Esophagus muscularis mucosa (tissue), 4 donors: ENCODE data around the gene DPH2. TPM values are rescaled to one million over a fixed set of nuclear protein-coding genes. Genes with fewer than 3 reads are reported as not detected.
A peak's percentile ranks its signal among the peaks of the same experiment; 100 is the strongest.

ENCODE experiments used
- DNase-seq: peaks from one replicate; pipeline ENCODE4 v3.0.0-alpha.2; 2017; ENCODE audit errors: extremely low spot score
- H3K27ac ChIP-seq, 4 donors: fragments of 200-600 bp; sonication (generic); replicated peaks in 1 of 4; 1 replicate in 3 of 4; 2 replicates in 1 of 4; pipeline ENCODE4 v1.5.1; 2016 to 2019; ENCODE audit warnings: mild to moderate bottlenecking in 1 of 4
- H3K27me3 ChIP-seq, 4 donors: fragments of 200-600 bp; sonication (generic); one replicate each; pipeline versions ENCODE4 v1.5.1 to v1.6.0; 2016 to 2019
- H3K36me3 ChIP-seq, 4 donors: fragments of 200-600 bp; sonication (generic); one replicate each; pipeline ENCODE4 v1.5.1; 2016 to 2019
- H3K4me1 ChIP-seq, 4 donors: fragments of 200-600 bp; sonication (generic); one replicate each; pipeline ENCODE4 v1.5.1; 2016 to 2019
- H3K4me3 ChIP-seq, 4 donors: fragments of 200-600 bp; sonication (generic); 1 replicate in 2 of 4; 2 replicates in 2 of 4; pipeline ENCODE4 v1.5.1; 2016 to 2019; ENCODE audit warnings: mild to moderate bottlenecking in 4 of 4, moderate library complexity in 1 of 4
- H3K9me3 ChIP-seq, 4 donors: fragments of 200-600 bp; sonication (generic); 1 replicate in 3 of 4; 2 replicates in 1 of 4; pipeline ENCODE4 v1.5.1; 2016 to 2019
- CTCF ChIP-seq, 3 experiments: fragments of 200-600 bp in 2 of 3; fragments of 450-650 bp in 1 of 3; sonication (generic) in 2 of 3; IDR thresholded peaks; one replicate each; pipeline ENCODE4 v1.5.1; 2017 to 2019; ENCODE audit warnings: antibody characterized with exemption in 3 of 3, mild to moderate bottlenecking in 2 of 3, moderate library complexity in 1 of 3
- EP300 ChIP-seq: sonication (generic); formaldehyde crosslinking; IDR thresholded peaks from one replicate; pipeline ENCODE4 v1.6.1; 2017; ENCODE audit warnings: antibody characterized with exemption
- POLR2A ChIP-seq: fragments of 450-650 bp; IDR thresholded peaks from one replicate; pipeline ENCODE4 v1.6.1; 2017; ENCODE audit warnings: antibody characterized with exemption, moderate library complexity, mild to moderate bottlenecking, low read depth
- POLR2AphosphoS5 ChIP-seq, 2 donors: sonication (generic); formaldehyde crosslinking; IDR thresholded peaks; one replicate each; pipeline ENCODE4 v1.6.1; 2017; ENCODE audit warnings: antibody characterized with exemption in 2 of 2
- WGBS: methylation state at CpG from one replicate; pipeline ENCODE4 v1.1.5; 2018; 5-methylcytosine and 5-hydroxymethylcytosine counted together
- intact Hi-C: fragments of 100-400 bp; cut with DNase I; formaldehyde crosslinking; loops from one replicate; pipeline ENCODE4 v1.15.1; 2023
- total RNA-seq, 4 donors: library from RNA; depleted of rRNA; stranded (reverse); fragments of >200 nt; gene quantifications; one replicate each; pipeline versions ENCODE4 v1.1.0 to v1.2.1, GENCODE V29; 2016

DPH2 gene
- 10 to 100 TPM; 13.7 to 29.2 (median 19.2) TPM for total RNA-seq

GRCh38 chr1:43969746-43970466 is at the start of gene DPH2:
Gene DPH2 (plus strand): TSS chr1:43970010. CDS start chr1:43970176, 166 bp downstream.
- DNase-seq, result peak; percentile 99
- WGBS, result 0% methylated on average over 39 of the region's 47 CpGs
- TF ChIP-seq POLR2A (no peak), POLR2AphosphoS5 (IDR thresholded peaks at IDR 0.05) (peak; percentile 21 to 70), CTCF (IDR thresholded peaks at IDR 0.05) (peak; percentile 10 to 24 (median 22))
- H3K27ac ChIP-seq, result peak within 1 kb of the TSS; percentile 46 to 69 (median 62)
- H3K9me3 ChIP-seq, result no peaks in the 10 kb centered on the region
- H3K36me3 ChIP-seq, result peaks cover 4 to 50% (median 43%) of the 10 kb centered on the region in 4 donors
- intact Hi-C loops, result no loop called here
- peak within 1 kb of the TSS; percentile 79 to 95 (median 82) for H3K4me3 ChIP-seq
- H3K27me3 ChIP-seq, result no peaks in the 10 kb centered on the region
- H3K4me1 ChIP-seq, result peaks cover 21 to 34% (median 31%) of the 10 kb centered on the region in 4 donors

GRCh38 chr1:43921022-43921421 is 48.8 kb upstream of the DPH2 start:
- intact Hi-C loops, result no loop called here
- no peaks in the 10 kb centered on the region for H3K9me3 ChIP-seq
- H3K36me3 ChIP-seq, result peaks cover 6 to 38% (median 24%) of the 10 kb centered on the region in 4 donors

GRCh38 chr1:43924516-43924915 is 45.3 kb upstream of the DPH2 start:
- no peaks in the 10 kb centered on the region for H3K4me1 ChIP-seq
- no peak overlapping the region for H3K4me3 ChIP-seq
- peaks cover 6 to 46% (median 29%) of the 10 kb centered on the region in 4 donors for H3K36me3 ChIP-seq
- H3K27ac ChIP-seq, result no peak overlapping the region
- no peaks in the 10 kb centered on the region for H3K27me3 ChIP-seq
- whole genome bisulfite sequencing, result 87% methylated on average over 4 of the region's 4 CpGs
- DNase-seq, result no peak
- no peaks in the 10 kb centered on the region for H3K9me3 ChIP-seq
- intact Hi-C loops, result no loop called here
- TF ChIP-seq POLR2A (no peak), EP300 (no peak), CTCF (IDR thresholded peaks at IDR 0.05) (no peak), POLR2AphosphoS5 (IDR thresholded peaks at IDR 0.05) (no peak)

More at GRCh38 chr1:43921022-43921421, 48.8 kb upstream of the DPH2 start:
- no peak overlapping the region for H3K27ac ChIP-seq
- no peak overlapping the region for H3K4me3 ChIP-seq
- H3K27me3 ChIP-seq, result no peaks in the 10 kb centered on the region
- DNase-seq, result no peak
- no peaks in the 10 kb centered on the region for H3K4me1 ChIP-seq
- TF ChIP-seq POLR2A (no peak), POLR2AphosphoS5 (IDR thresholded peaks at IDR 0.05) (no peak), EP300 (no peak), CTCF (IDR thresholded peaks at IDR 0.05) (no peak)
- 95% methylated on average over 6 of the region's 6 CpGs for WGBS

- Histone ChIP-seq H3K36me3 (peaks cover 6 to 51% (median 34%) of the 10 kb centered on the region in 4 donors), H3K4me3 (no peak overlapping the region), H3K4me1 (no peaks in the 10 kb centered on the region), H3K27me3 (no peaks in the 10 kb centered on the region), H3K9me3 (no peaks in the 10 kb centered on the region), H3K27ac (no peak overlapping the region)
- TF ChIP-seq CTCF (IDR thresholded peaks at IDR 0.05) (no peak), POLR2A (no peak), POLR2AphosphoS5 (IDR thresholded peaks at IDR 0.05) (no peak), EP300 (no peak)
- no peak for DNase-seq
- WGBS, result 94% methylated on average over 9 of the region's 9 CpGs
- intact Hi-C loops, result no loop called here
Measured at GRCh38 chr1:43925846-43926245, 44.0 kb upstream of the DPH2 start.
